ENCODE data around the gene FARP2.

FARP2 gene

GRCh38 chr2:241478166-241478565 is 122.1 kb downstream of the FARP2 start (continued):
- TF ChIP-seq POU6F1 (CRISPR knock-in tag; IDR thresholded peaks at IDR 0.05; ENCODE audit: borderline replicate concordance, low read depth) (no peak), CSRNP3 (CRISPR knock-in tag; IDR thresholded peaks at IDR 0.05) (no peak), ESRRG (CRISPR knock-in tag; IDR thresholded peaks at IDR 0.05) (no peak)

GRCh38 chr2:241479026-241479898 is 123.2 kb downstream of the FARP2 start:
- no peak for ATAC-seq
- TF ChIP-seq TOX (CRISPR knock-in tag; IDR thresholded peaks at IDR 0.05; ENCODE audit: borderline replicate concordance) (no peak), PPARA (CRISPR knock-in tag; IDR thresholded peaks at IDR 0.05; ENCODE audit: borderline replicate concordance) (no peak), ZFP3 (CRISPR knock-in tag; IDR thresholded peaks at IDR 0.05) (no peak), ESRRG (CRISPR knock-in tag; IDR thresholded peaks at IDR 0.05) (no peak), CSDC2 (CRISPR knock-in tag; IDR thresholded peaks at IDR 0.05) (no peak), ZNF8 (CRISPR knock-in tag; IDR thresholded peaks at IDR 0.05) (no peak), ZC3H10 (CRISPR knock-in tag; IDR thresholded peaks at IDR 0.05) (no peak), SNAI2 (CRISPR knock-in tag; IDR thresholded peaks at IDR 0.05) (no peak), GLIS3 (CRISPR knock-in tag; IDR thresholded peaks at IDR 0.05) (no peak), BACH2 (CRISPR knock-in tag; IDR thresholded peaks at IDR 0.05; ENCODE audit: borderline replicate concordance) (no peak), ARNTL (CRISPR knock-in tag; IDR thresholded peaks at IDR 0.05; ENCODE audit: borderline replicate concordance, low read depth) (no peak), ZFP30 (CRISPR knock-in tag; IDR thresholded peaks at IDR 0.05) (no peak)

- no peak for ATAC-seq
- TF ChIP-seq ESRRG (CRISPR knock-in tag; IDR thresholded peaks at IDR 0.05) (no peak), ZC3H10 (CRISPR knock-in tag; IDR thresholded peaks at IDR 0.05) (no peak), SNAI2 (CRISPR knock-in tag; IDR thresholded peaks at IDR 0.05) (no peak)
Measured at GRCh38 chr2:241481687-241482086, 125.6 kb downstream of the FARP2 start.

GRCh38 chr2:241482126-241482955 is 126.3 kb downstream of the FARP2 start:
- ATAC-seq: no peak
- no peak for TF ChIP-seq GLIS3 (CRISPR knock-in tag; IDR thresholded peaks at IDR 0.05)
- TF ChIP-seq ZNF70 (CRISPR knock-in tag; IDR thresholded peaks at IDR 0.05): no peak
- no peak for TF ChIP-seq RARB (CRISPR knock-in tag; IDR thresholded peaks at IDR 0.05)
- TF ChIP-seq ZNF565 (CRISPR knock-in tag; conservative IDR thresholded peaks at IDR 0.05; ENCODE audit: low read depth): no peak
- no peak for TF ChIP-seq POU6F1 (CRISPR knock-in tag; IDR thresholded peaks at IDR 0.05; ENCODE audit: borderline replicate concordance, low read depth)

GRCh38 chr2:241483305-241483704 is 127.2 kb downstream of the FARP2 start:
- no peak for TF ChIP-seq ZNF565 (CRISPR knock-in tag; conservative IDR thresholded peaks at IDR 0.05; ENCODE audit: low read depth)
- no peak for TF ChIP-seq CREB5 (CRISPR knock-in tag; IDR thresholded peaks at IDR 0.05; ENCODE audit: low read depth)
- TF ChIP-seq GLIS3 (CRISPR knock-in tag; IDR thresholded peaks at IDR 0.05): no peak
- no peak for ATAC-seq
